IPS-20b (cell line): ENCODE measurements around the gene USP53.
A peak's percentile ranks its signal among the peaks of the same experiment; 100 is the strongest.
"Not testable (repeated sequence)": the region's sequence is repeated elsewhere in the genome, so short reads cannot be mapped to it uniquely, and the experiment has no call there.

Experiments
- H3K27ac ChIP-seq: one replicate; pipeline ENCODE4 v1.5.1; 2013; ENCODE audit warnings: low read length
- H3K27me3 ChIP-seq: 2 replicates; pipeline ENCODE4 v1.6.1; 2013; ENCODE audit warnings: mild to moderate bottlenecking, low read length, inconsistent platforms; ENCODE audit not compliant: insufficient read depth
- H3K36me3 ChIP-seq: 2 replicates; pipeline ENCODE4 v1.6.1; 2013; ENCODE audit warnings: low read depth, mild to moderate bottlenecking, inconsistent platforms, low read length, moderate library complexity; ENCODE audit not compliant: insufficient read depth
- H3K4me1 ChIP-seq: 2 replicates; pipeline ENCODE4 v1.6.1; 2013; ENCODE audit warnings: mild to moderate bottlenecking, control low read depth, inconsistent platforms, low read length, moderate library complexity; ENCODE audit not compliant: insufficient read depth
- H3K4me3 ChIP-seq: 2 replicates; pipeline ENCODE4 v1.5.1; 2013; ENCODE audit warnings: mild to moderate bottlenecking, low read length, inconsistent platforms
- H3K9ac ChIP-seq: 2 replicates; pipeline ENCODE4 v1.6.1; 2013; ENCODE audit warnings: low read depth, mild to moderate bottlenecking, inconsistent platforms, low read length, moderate library complexity
- H3K9me3 ChIP-seq: 2 replicates; pipeline ENCODE4 v1.6.1; 2013; ENCODE audit warnings: mild to moderate bottlenecking, low read depth, low read length, inconsistent platforms; ENCODE audit not compliant: insufficient read depth

Gene USP53

DNA sequence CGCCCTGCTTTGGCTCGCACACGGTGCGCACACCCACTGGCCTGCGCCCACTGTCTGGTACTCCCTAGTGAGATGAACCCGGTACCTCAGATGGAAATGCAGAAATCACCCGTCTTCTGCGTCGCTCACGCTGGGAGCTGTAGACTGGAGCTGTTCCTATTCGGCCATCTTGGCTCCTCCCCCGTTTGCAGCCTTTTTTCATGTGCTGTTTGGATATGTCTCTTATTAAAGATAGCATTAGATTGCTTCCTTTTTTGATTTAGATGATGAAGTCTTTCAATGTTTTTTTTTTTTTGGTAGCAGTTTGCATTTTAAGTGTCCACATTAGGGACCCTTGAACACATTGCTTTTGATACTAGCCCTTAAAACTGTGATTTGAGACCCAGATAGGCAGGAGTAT, 67.4 kb downstream of the USP53 start:
- not testable (repeated sequence) for H3K9me3 ChIP-seq, H3K36me3 ChIP-seq, H3K27ac ChIP-seq, H3K27me3 ChIP-seq, H3K4me1 ChIP-seq
- H3K9ac ChIP-seq = peak overlapping the region; percentile 48; the same call in 1 of the 2 replicates
- 0 out of 2 replicates have a peak overlapping the region, but pooled peaks have one; percentile 2 for H3K4me3 ChIP-seq

DNA sequence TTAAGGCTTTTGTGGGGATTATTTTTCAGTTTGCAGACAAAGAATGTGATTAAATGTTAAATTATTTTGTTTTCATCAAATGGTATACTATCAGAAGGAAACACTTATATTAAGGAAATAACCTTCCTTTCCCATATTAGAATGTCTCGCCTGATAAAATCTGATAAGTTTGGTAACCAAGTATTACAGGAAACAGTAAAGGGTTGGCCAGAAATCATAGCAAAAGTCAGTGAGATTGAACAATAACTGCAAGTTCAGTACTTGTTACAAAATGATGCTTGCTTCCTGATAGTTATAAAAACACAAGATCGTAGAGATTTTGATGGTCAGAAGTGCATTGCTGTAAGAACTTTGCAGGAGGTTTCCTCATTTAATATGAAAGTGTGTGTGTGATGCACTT, 68.9 kb downstream of the USP53 start:
- H3K4me1 ChIP-seq = no peaks in the 10 kb centered on the region
- no peak overlapping the region for H3K9ac ChIP-seq
- H3K27ac ChIP-seq = no peak overlapping the region
- H3K4me3 ChIP-seq = no peak overlapping the region
- no peaks in the 10 kb centered on the region for H3K9me3 ChIP-seq
- H3K27me3 ChIP-seq = no peaks in the 10 kb centered on the region
- H3K36me3 ChIP-seq = no peaks in the 10 kb centered on the region

DNA sequence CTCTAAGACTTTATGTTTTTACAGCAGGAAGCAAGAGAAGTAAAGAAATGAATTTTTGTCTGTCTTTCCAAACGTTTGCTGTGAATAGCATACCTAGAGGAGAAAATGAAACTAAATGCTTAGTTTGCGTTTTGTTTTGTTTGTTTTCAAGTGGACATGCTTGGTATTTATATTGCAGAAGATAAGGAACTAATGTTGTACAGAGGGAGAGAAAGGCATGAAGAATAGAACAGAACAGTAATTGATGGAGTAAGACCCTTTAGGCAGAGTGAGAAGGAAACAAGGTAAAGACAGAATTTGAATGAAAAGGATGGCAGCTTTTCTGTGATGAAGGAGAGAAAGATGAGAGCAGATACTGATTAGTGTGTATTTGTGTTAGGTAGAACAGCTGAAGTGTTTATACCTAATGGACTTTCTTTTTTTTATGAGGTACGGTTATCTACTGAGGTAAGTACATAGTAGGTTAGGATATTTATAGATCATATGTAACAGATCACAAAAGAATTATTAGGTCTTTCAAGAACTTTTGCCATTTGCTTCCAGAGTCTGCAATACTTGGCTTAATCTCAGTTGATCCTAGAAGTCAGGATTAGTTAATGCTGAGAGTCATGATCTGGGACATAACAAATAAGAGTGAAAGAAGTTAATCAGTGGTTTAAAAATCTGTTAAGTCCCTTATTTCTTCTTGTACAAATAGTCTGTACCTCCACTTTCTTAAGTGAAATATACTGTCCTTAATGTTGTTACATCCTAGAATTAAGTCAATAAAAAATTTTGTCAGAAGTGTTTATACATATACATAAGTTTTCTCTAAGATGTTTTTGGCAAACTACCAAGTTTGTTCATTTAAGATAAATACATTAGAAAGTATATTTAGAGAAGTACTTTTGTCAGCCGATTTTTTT, 72.6 kb downstream of the USP53 start:
- no peaks in the 10 kb centered on the region for H3K36me3 ChIP-seq
- H3K9me3 ChIP-seq = no peaks in the 10 kb centered on the region
- H3K9ac ChIP-seq = no peak overlapping the region
- H3K27me3 ChIP-seq = no peaks in the 10 kb centered on the region
- H3K27ac ChIP-seq = no peak overlapping the region
- no peaks in the 10 kb centered on the region for H3K4me1 ChIP-seq
- H3K4me3 ChIP-seq = no peak overlapping the region

DNA sequence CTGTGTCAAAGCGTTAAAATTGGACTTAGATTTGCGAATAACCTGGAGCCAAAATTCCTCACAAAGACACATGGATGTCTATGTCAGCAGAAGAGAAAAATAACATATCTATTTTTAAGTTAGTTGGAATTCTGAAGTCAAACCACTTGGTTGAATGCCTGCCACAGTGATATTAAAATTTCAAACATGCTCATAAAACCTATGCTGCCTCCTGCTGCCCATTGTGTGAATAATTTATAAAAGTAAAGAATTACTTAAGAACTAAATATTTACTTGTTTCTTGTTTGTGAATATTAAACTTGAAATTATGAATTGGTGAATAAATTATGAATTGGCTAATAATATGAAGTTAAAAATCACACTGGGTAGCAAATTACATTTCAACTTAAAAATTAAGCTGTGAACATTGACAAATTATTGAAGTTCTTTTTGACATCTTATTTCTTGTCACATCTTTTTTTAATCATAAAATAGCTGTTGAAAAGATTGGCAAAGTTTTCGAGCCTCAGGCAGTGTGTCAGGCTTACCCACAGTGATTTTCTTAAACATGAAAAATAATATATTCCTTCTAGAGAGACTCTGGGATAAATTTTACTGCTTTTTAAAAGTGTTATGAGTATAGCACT, 74.0 kb downstream of the USP53 start:
- no peak overlapping the region for H3K4me3 ChIP-seq
- no peak overlapping the region for H3K27ac ChIP-seq
- no peaks in the 10 kb centered on the region for H3K4me1 ChIP-seq
- no peaks in the 10 kb centered on the region for H3K36me3 ChIP-seq
- H3K9me3 ChIP-seq = no peaks in the 10 kb centered on the region
- H3K9ac ChIP-seq = no peak overlapping the region
- no peaks in the 10 kb centered on the region for H3K27me3 ChIP-seq

DNA sequence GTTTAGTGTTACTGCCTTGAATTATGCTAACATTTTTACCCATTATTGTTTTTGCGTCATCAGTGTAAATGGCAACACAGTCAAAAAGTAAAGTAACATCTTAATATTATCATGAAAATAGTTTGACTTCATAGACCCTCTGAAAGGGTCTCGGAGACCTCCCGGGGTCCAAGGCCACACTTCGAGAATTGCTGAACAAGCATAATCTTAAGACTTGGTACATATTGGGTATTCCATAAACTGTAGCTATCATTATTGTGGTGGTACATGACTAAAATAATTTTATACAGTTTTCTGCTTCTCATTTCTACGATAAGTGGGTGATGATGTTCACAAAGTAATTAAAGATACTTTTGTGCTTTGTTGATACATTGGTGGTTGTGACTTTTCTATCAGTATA, 76.8 kb downstream of the USP53 start:
- Histone ChIP-seq H3K27me3 (no peaks in the 10 kb centered on the region), H3K27ac (no peak overlapping the region), H3K4me1 (no peaks in the 10 kb centered on the region), H3K9me3 (no peaks in the 10 kb centered on the region), H3K36me3 (peaks cover 18% of the 10 kb centered on the region; the same call in 1 of the 2 replicates), H3K4me3 (no peak overlapping the region), H3K9ac (no peak overlapping the region)

DNA sequence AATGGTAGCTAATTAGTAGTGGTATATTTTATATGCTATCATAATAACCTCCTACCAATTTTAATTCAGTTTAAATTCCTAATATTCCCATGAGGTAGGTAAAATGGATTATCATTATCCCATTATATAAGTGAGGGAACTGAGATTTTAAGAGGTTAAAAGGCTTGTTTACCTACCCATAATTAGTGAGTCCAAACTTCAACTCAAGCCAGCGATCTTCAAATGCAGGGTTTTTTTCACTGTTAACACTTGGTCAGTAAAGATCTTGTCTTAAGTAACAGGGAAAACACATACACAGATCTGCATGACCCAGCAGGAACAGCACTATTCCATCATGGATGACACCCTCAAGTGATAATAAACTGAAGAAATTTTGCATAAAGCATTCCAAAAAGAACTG, 78.1 kb downstream of the USP53 start:
- H3K36me3 ChIP-seq = peaks cover 21% of the 10 kb centered on the region
- no peak overlapping the region for H3K27ac ChIP-seq
- no peak overlapping the region for H3K9ac ChIP-seq
- no peaks in the 10 kb centered on the region for H3K9me3 ChIP-seq
- no peaks in the 10 kb centered on the region for H3K27me3 ChIP-seq
- H3K4me1 ChIP-seq = no peaks in the 10 kb centered on the region
- no peak overlapping the region for H3K4me3 ChIP-seq

DNA sequence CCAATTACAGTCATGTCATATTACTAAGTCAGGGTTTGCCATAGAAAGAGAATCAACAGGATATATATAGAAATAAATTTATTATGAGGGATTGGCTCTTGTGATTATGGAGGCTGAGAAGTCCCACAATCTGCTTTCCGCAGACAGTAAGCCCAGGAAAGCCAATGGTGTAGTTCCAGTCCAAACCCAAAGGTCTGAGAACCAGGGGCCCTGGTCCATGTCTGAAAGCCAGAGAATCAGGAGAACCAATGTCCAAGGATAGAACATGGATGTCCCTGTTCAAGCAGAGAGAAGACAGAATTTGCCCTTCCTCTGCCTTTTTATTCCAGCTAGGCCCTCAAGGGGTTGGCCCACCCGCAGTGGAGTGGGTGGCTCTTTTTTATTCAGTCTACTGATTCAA, 83.8 kb downstream of the USP53 start:
- H3K9me3 ChIP-seq = no peaks in the 10 kb centered on the region
- peaks cover 45% of the 10 kb centered on the region for H3K36me3 ChIP-seq
- no peaks in the 10 kb centered on the region for H3K27me3 ChIP-seq
- H3K27ac ChIP-seq = no peak overlapping the region
- no peak overlapping the region for H3K4me3 ChIP-seq
- H3K4me1 ChIP-seq = peaks cover 9% of the 10 kb centered on the region
- H3K9ac ChIP-seq = no peak overlapping the region

DNA sequence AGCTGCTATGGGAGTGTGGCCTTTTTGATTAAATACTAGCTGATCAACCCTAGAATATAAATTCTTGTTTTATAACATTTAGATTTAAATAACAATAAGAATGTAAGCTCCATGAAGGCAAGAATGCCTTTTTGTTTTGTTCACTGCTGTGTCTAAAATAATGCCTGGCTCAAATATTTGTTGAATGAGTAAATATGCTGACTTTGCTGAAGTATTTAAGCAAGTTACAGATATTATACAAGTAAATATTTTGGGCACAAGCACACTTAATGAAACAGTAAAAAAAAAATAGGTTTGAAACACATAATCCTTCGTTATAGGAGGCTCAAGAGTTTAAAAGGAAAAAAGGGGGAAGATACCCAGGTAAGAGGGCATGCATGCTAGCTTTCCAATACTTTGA, 85.3 kb downstream of the USP53 start:
- no peaks in the 10 kb centered on the region for H3K9me3 ChIP-seq
- H3K9ac ChIP-seq = no peak overlapping the region
- H3K4me3 ChIP-seq = no peak overlapping the region
- peaks cover 9% of the 10 kb centered on the region for H3K4me1 ChIP-seq
- H3K27me3 ChIP-seq = no peaks in the 10 kb centered on the region
- no peak overlapping the region for H3K27ac ChIP-seq
- peaks cover 37% of the 10 kb centered on the region for H3K36me3 ChIP-seq

- Histone ChIP-seq H3K4me1 (peaks cover 9% of the 10 kb centered on the region), H3K9me3 (no peaks in the 10 kb centered on the region), H3K4me3 (peak overlapping the region; percentile 100), H3K9ac (peak overlapping the region; percentile 98; the same call in 1 of the 2 replicates), H3K27me3 (no peaks in the 10 kb centered on the region), H3K27ac (no peak overlapping the region), H3K36me3 (peaks cover 28% of the 10 kb centered on the region)
These were observed 86.8 kb downstream of the USP53 start for GRCh38 chr4:119299260-119299671.

- H3K9me3 ChIP-seq = no peaks in the 10 kb centered on the region
- peak overlapping the region; percentile 98 for H3K9ac ChIP-seq
- H3K36me3 ChIP-seq = peaks cover 28% of the 10 kb centered on the region
- H3K27me3 ChIP-seq = no peaks in the 10 kb centered on the region
- H3K27ac ChIP-seq = peak overlapping the region; percentile 94
- H3K4me1 ChIP-seq = peaks cover 9% of the 10 kb centered on the region
- H3K4me3 ChIP-seq = peak overlapping the region; percentile 100
These were observed 87.2 kb downstream of the USP53 start for GRCh38 chr4:119299741-119300100.

- H3K4me1 ChIP-seq = peaks cover 9% of the 10 kb centered on the region
- H3K9me3 ChIP-seq = no peaks in the 10 kb centered on the region
- H3K27me3 ChIP-seq = no peaks in the 10 kb centered on the region
- peak overlapping the region; percentile 100 for H3K4me3 ChIP-seq
- H3K9ac ChIP-seq = peak overlapping the region; percentile 98
- peak overlapping the region; percentile 94 for H3K27ac ChIP-seq
- peaks cover 27% of the 10 kb centered on the region for H3K36me3 ChIP-seq
These were observed 87.8 kb downstream of the USP53 start for GRCh38 chr4:119300101-119300978.
